ENCODE data around the gene ANKRD63. TPM values are rescaled to one million over a fixed set of nuclear protein-coding genes. Genes with fewer than 3 reads are reported as not detected.
A peak's percentile ranks its signal among the peaks of the same experiment; 100 is the strongest.

Gene ANKRD63
- total and polyA plus RNA-seq, 7 donors: not detected

- Histone ChIP-seq H3K27me3 (ENCODE audit: insufficient read depth in 3 of 3, low read length in 2 of 3) (no peaks in the 10 kb centered on the region), H3K36me3 (ENCODE audit: insufficient read depth in 1 of 2, low read depth in 1 of 2) (no peaks in the 10 kb centered on the region), H3K9me3 (no peaks in the 10 kb centered on the region), H3K4me1 (peaks cover 3% of the 10 kb centered on the region), H3K4me3 (no peak overlapping the region), H3K27ac (no peak overlapping the region)
- DNase-seq (no peak), ATAC-seq (no peak)
- WGBS, 3 donors: 74 to 82% (median 80%) methylated on average over 3 of the region's 3 CpGs
- no peak for TF ChIP-seq CTCF (IDR thresholded peaks at IDR 0.05)
- intact Hi-C loops (cut with DNase I): no loop called here
Observed at GRCh38 chr15:40316931-40317330, 34.1 kb upstream of the ANKRD63 start.

GRCh38 chr15:40314723-40315276 is 31.9 kb upstream of the ANKRD63 start:
- H3K27ac ChIP-seq: no peak overlapping the region
- no peaks in the 10 kb centered on the region for H3K4me1 ChIP-seq
- intact Hi-C loops (cut with DNase I): no loop called here
- H3K9me3 ChIP-seq: no peaks in the 10 kb centered on the region
- 63 to 84% (median 70%) methylated on average over 4 of the region's 4 CpGs for WGBS, 3 donors
- no peak for DNase-seq
- no peaks in the 10 kb centered on the region for H3K36me3 ChIP-seq (ENCODE audit: insufficient read depth in 1 of 2, low read depth in 1 of 2)
- H3K27me3 ChIP-seq (ENCODE audit: insufficient read depth in 3 of 3, low read length in 2 of 3): no peaks in the 10 kb centered on the region
- no peak overlapping the region for H3K4me3 ChIP-seq
- ATAC-seq: peak in 3 of 4 donors; percentile 58 to 75 (median 69)
- no peak for TF ChIP-seq CTCF (IDR thresholded peaks at IDR 0.05)

- Histone ChIP-seq H3K36me3 (ENCODE audit: insufficient read depth in 1 of 2, low read depth in 1 of 2) (no peaks in the 10 kb centered on the region), H3K27me3 (ENCODE audit: insufficient read depth in 3 of 3, low read length in 2 of 3) (no peaks in the 10 kb centered on the region), H3K4me3 (no peak overlapping the region), H3K9me3 (no peaks in the 10 kb centered on the region), H3K4me1 (no peaks in the 10 kb centered on the region), H3K27ac (no peak overlapping the region)
- intact Hi-C loops (cut with DNase I): no loop called here
- ATAC-seq (peak in 3 of 4 donors; percentile 33 to 78 (median 64)), DNase-seq (no peak)
- 42 to 46% (median 44%) methylated on average over 10 of the region's 10 CpGs for WGBS, 3 donors
- no peak for TF ChIP-seq CTCF (IDR thresholded peaks at IDR 0.05)
Observed at GRCh38 chr15:40313531-40314398, 30.9 kb upstream of the ANKRD63 start.

GRCh38 chr15:40312370-40313158 is 29.7 kb upstream of the ANKRD63 start:
- intact Hi-C loops (cut with DNase I): no loop called here
- 73 to 84% (median 79%) methylated on average over 10 of the region's 10 CpGs for WGBS, 3 donors
- TF ChIP-seq CTCF (IDR thresholded peaks at IDR 0.05): no peak

More at GRCh38 chr15:40312370-40313158, 29.7 kb upstream of the ANKRD63 start:
- H3K27me3 ChIP-seq (ENCODE audit: insufficient read depth in 3 of 3, low read length in 2 of 3): no peaks in the 10 kb centered on the region
- H3K27ac ChIP-seq: no peak overlapping the region
- H3K4me1 ChIP-seq: no peaks in the 10 kb centered on the region
- no peak overlapping the region for H3K4me3 ChIP-seq
- no peaks in the 10 kb centered on the region for H3K9me3 ChIP-seq
- DNase-seq: no peak
- H3K36me3 ChIP-seq (ENCODE audit: insufficient read depth in 1 of 2, low read depth in 1 of 2): no peaks in the 10 kb centered on the region
- no peak for ATAC-seq
